ENCODE measurements around the gene HMGA1. TPM values are rescaled to one million over a fixed set of nuclear protein-coding genes. Genes with fewer than 3 reads are reported as not detected.

HMGA1 gene
- total and polyA plus RNA-seq, 2 experiments from 2014 or later = 243 to 332 TPM

- H4K20me1 ChIP-seq (ENCODE audit: insufficient read depth) = no peaks in the 10 kb centered on the region
- no peaks in the 10 kb centered on the region for H3K9me3 ChIP-seq (ENCODE audit: low read depth)
- in situ Hi-C loops (cut with MboI) = no loop called here
- no peaks in the 10 kb centered on the region for H3K9me2 ChIP-seq (ENCODE audit: insufficient read depth)
- DNase-seq = no peak
- peaks cover 15% of the 10 kb centered on the region; the same call in 1 of the 2 replicates for H3F3A ChIP-seq (ENCODE audit: insufficient read depth)
- H3K27ac ChIP-seq = no peak overlapping the region
- H3K4me3 ChIP-seq = no peak overlapping the region
- no peak overlapping the region for H3K4me2 ChIP-seq (ENCODE audit: unreplicated experiment)
- H3K9ac ChIP-seq = no peak overlapping the region
- H3K27me3 ChIP-seq (replicated peaks; ENCODE audit: insufficient read depth) = no peaks in the 10 kb centered on the region
- WGBS, 2 experiments (ENCODE audit: low coverage in 1 of 2, low lambda C conversion rate in 2 of 2, missing lambda C conversion rate in 2 of 2) = 98 to 99% methylated on average over 4 of the region's 4 CpGs
- H3K4me1 ChIP-seq (ENCODE audit: insufficient read depth) = peaks cover 6% of the 10 kb centered on the region; the same call in 1 of the 2 replicates
- H3K36me3 ChIP-seq (ENCODE audit: low read depth) = peaks cover 7% of the 10 kb centered on the region; the same call in 1 of the 2 replicates
- TF ChIP-seq EZH2 (IDR thresholded peaks at IDR 0.05; ENCODE audit: insufficient read depth, poor library complexity, severe bottlenecking) = no peak
- H3K79me2 ChIP-seq (ENCODE audit: insufficient read depth) = no peaks in the 10 kb centered on the region
- H2AFZ ChIP-seq = no peak overlapping the region
Observed at GRCh38 chr6:34280216-34280615, 43.5 kb downstream of the HMGA1 start.

- Histone ChIP-seq H4K20me1 (ENCODE audit: insufficient read depth) (no peaks in the 10 kb centered on the region), H3K4me3 (no peak overlapping the region), H3K4me1 (ENCODE audit: insufficient read depth) (peaks cover 6% of the 10 kb centered on the region; the same call in 1 of the 2 replicates), H3K9me2 (ENCODE audit: insufficient read depth) (no peaks in the 10 kb centered on the region), H3K9me3 (ENCODE audit: low read depth) (no peaks in the 10 kb centered on the region), H3K79me2 (ENCODE audit: insufficient read depth) (no peaks in the 10 kb centered on the region), H3K4me2 (ENCODE audit: unreplicated experiment) (no peak overlapping the region), H3K9ac (no peak overlapping the region), H3F3A (ENCODE audit: insufficient read depth) (peaks cover 19% of the 10 kb centered on the region; the same call in 1 of the 2 replicates), H3K27ac (no peak overlapping the region), H3K27me3 (replicated peaks; ENCODE audit: insufficient read depth) (no peaks in the 10 kb centered on the region), H2AFZ (no peak overlapping the region), H3K36me3 (ENCODE audit: low read depth) (peaks cover 7% of the 10 kb centered on the region; the same call in 1 of the 2 replicates)
- no peak for DNase-seq
- TF ChIP-seq EZH2 (IDR thresholded peaks at IDR 0.05; ENCODE audit: insufficient read depth, poor library complexity, severe bottlenecking) (no peak), EZH2phosphoT487 (IDR thresholded peaks at IDR 0.05; ENCODE audit: insufficient read depth, low read depth) (no peak)
- 82 to 84% methylated on average over 6 of the region's 6 CpGs for WGBS, 2 experiments (ENCODE audit: low coverage in 1 of 2, low lambda C conversion rate in 2 of 2, missing lambda C conversion rate in 2 of 2)
- in situ Hi-C loops (cut with MboI) = no loop called here
Observed at GRCh38 chr6:34281702-34282334, 45.1 kb downstream of the HMGA1 start.

- Histone ChIP-seq H3F3A (ENCODE audit: insufficient read depth) (peaks cover 19% of the 10 kb centered on the region; the same call in 1 of the 2 replicates), H2AFZ (no peak overlapping the region), H3K27ac (0 out of 2 replicates have a peak overlapping the region, but pooled peaks have one; percentile 8), H3K4me1 (ENCODE audit: insufficient read depth) (peaks cover 6% of the 10 kb centered on the region; the same call in 1 of the 2 replicates), H3K9me2 (ENCODE audit: insufficient read depth) (no peaks in the 10 kb centered on the region), H3K36me3 (ENCODE audit: low read depth) (peaks cover 7% of the 10 kb centered on the region; the same call in 1 of the 2 replicates), H3K9ac (no peak overlapping the region), H4K20me1 (ENCODE audit: insufficient read depth) (no peaks in the 10 kb centered on the region), H3K27me3 (replicated peaks; ENCODE audit: insufficient read depth) (no peaks in the 10 kb centered on the region), H3K9me3 (ENCODE audit: low read depth) (no peaks in the 10 kb centered on the region), H3K4me2 (ENCODE audit: unreplicated experiment) (no peak overlapping the region), H3K4me3 (no peak overlapping the region), H3K79me2 (ENCODE audit: insufficient read depth) (no peaks in the 10 kb centered on the region)
- DNase-seq = peak; percentile 58
- in situ Hi-C loops (cut with MboI) = no loop called here
- WGBS, 2 experiments (ENCODE audit: low coverage in 1 of 2, low lambda C conversion rate in 2 of 2, missing lambda C conversion rate in 2 of 2) = 98% methylated on average over 4 of the region's 4 CpGs
- TF ChIP-seq EZH2 (IDR thresholded peaks at IDR 0.05; ENCODE audit: insufficient read depth, poor library complexity, severe bottlenecking) (no peak), EZH2phosphoT487 (IDR thresholded peaks at IDR 0.05; ENCODE audit: insufficient read depth, low read depth) (no peak)
Observed at GRCh38 chr6:34284563-34285447, 48.1 kb downstream of the HMGA1 start.

- Histone ChIP-seq H3K79me2 (ENCODE audit: insufficient read depth) (no peaks in the 10 kb centered on the region), H3K27me3 (replicated peaks; ENCODE audit: insufficient read depth) (no peaks in the 10 kb centered on the region), H3K9ac (no peak overlapping the region), H3K36me3 (ENCODE audit: low read depth) (peaks cover 7% of the 10 kb centered on the region; the same call in 1 of the 2 replicates), H3K4me3 (no peak overlapping the region), H3K4me1 (ENCODE audit: insufficient read depth) (peaks cover 6% of the 10 kb centered on the region; the same call in 1 of the 2 replicates), H2AFZ (no peak overlapping the region), H3K9me3 (ENCODE audit: low read depth) (no peaks in the 10 kb centered on the region), H3F3A (ENCODE audit: insufficient read depth) (peaks cover 19% of the 10 kb centered on the region; the same call in 1 of the 2 replicates), H3K4me2 (ENCODE audit: unreplicated experiment) (no peak overlapping the region), H4K20me1 (ENCODE audit: insufficient read depth) (no peaks in the 10 kb centered on the region), H3K9me2 (ENCODE audit: insufficient read depth) (no peaks in the 10 kb centered on the region), H3K27ac (no peak overlapping the region)
- in situ Hi-C loops (cut with MboI) = no loop called here
- DNase-seq = no peak
- TF ChIP-seq EZH2 (IDR thresholded peaks at IDR 0.05; ENCODE audit: insufficient read depth, poor library complexity, severe bottlenecking) = no peak
- no peak for TF ChIP-seq EZH2phosphoT487 (IDR thresholded peaks at IDR 0.05; ENCODE audit: insufficient read depth, low read depth)
- 96 to 100% methylated on average over 4 of the region's 4 CpGs for WGBS, 2 experiments (ENCODE audit: low coverage in 1 of 2, low lambda C conversion rate in 2 of 2, missing lambda C conversion rate in 2 of 2)
Observed at GRCh38 chr6:34285448-34286164, 48.9 kb downstream of the HMGA1 start.
